ENCODE measurements around the gene UCK2.

Gene UCK2

GRCh38 chr1:165879946-165880345 is 52.5 kb downstream of the UCK2 start:
- no peak for TF ChIP-seq CTCF (conservative IDR thresholded peaks at IDR 0.05; ENCODE audit: low read depth, low read length)
- no peak overlapping the region for H3K4me3 ChIP-seq (ENCODE audit: low read length)
- no peak for DNase-seq (ENCODE audit: low read depth)

- H3K4me3 ChIP-seq (ENCODE audit: low read length): no peak overlapping the region
- TF ChIP-seq CTCF (conservative IDR thresholded peaks at IDR 0.05; ENCODE audit: low read depth, low read length): no peak
- no peak for DNase-seq (ENCODE audit: low read depth)
Observed at GRCh38 chr1:165880993-165881392, 53.6 kb downstream of the UCK2 start.

GRCh38 chr1:165882168-165882837 is 54.9 kb downstream of the UCK2 start:
- no peak for TF ChIP-seq CTCF (conservative IDR thresholded peaks at IDR 0.05; ENCODE audit: low read depth, low read length)
- DNase-seq (ENCODE audit: low read depth): no peak
- no peak overlapping the region for H3K4me3 ChIP-seq (ENCODE audit: low read length)

- no peak for TF ChIP-seq CTCF (conservative IDR thresholded peaks at IDR 0.05; ENCODE audit: low read depth, low read length)
- H3K4me3 ChIP-seq (ENCODE audit: low read length): no peak overlapping the region
- DNase-seq (ENCODE audit: low read depth): no peak
Observed at GRCh38 chr1:165883056-165883455, 55.6 kb downstream of the UCK2 start.

- TF ChIP-seq CTCF (conservative IDR thresholded peaks at IDR 0.05; ENCODE audit: low read depth, low read length): no peak
- H3K4me3 ChIP-seq (ENCODE audit: low read length): no peak overlapping the region
- DNase-seq (ENCODE audit: low read depth): no peak
Observed at GRCh38 chr1:165884009-165884689, 56.7 kb downstream of the UCK2 start.

- no peak for TF ChIP-seq CTCF (conservative IDR thresholded peaks at IDR 0.05; ENCODE audit: low read depth, low read length)
- DNase-seq (ENCODE audit: low read depth): no peak
- no peak overlapping the region for H3K4me3 ChIP-seq (ENCODE audit: low read length)
Observed at GRCh38 chr1:165884690-165885304, 57.4 kb downstream of the UCK2 start.
